Activated CD4-positive, alpha-beta T cell treated with anti-CD3 and anti-CD28 coated beads, Interleukin-2, amount 50 U/mL, for 48 hours (primary cell): ENCODE measurements around the gene DPEP2.
"Not testable (repeated sequence)": the region's sequence is repeated elsewhere in the genome, so short reads cannot be mapped to it uniquely, and the experiment has no call there.

ENCODE experiments used
- DNase-seq, 2 experiments: peaks; one replicate each; pipeline ENCODE4 v3.0.0-alpha.2; 2020

DPEP2 gene

GRCh38 chr16:67975321-67976105 is 23.8 kb downstream of the DPEP2 start:
- no peak for DNase-seq

GRCh38 chr16:67972285-67972684 is 27.0 kb downstream of the DPEP2 start:
- not testable (repeated sequence) for DNase-seq

- no peak for DNase-seq
Observed at GRCh38 chr16:67971111-67971510, 28.2 kb downstream of the DPEP2 start.

- no peak for DNase-seq
Observed at GRCh38 chr16:67969254-67970039, 29.8 kb downstream of the DPEP2 start.

GRCh38 chr16:67968400-67969253 is 30.7 kb downstream of the DPEP2 start, which contains the start of gene SLC12A4:
Gene SLC12A4 (minus strand): TSS chr16:67968637. CDS start chr16:67968553, 84 bp downstream.
- DNase-seq: peak; percentile 90 to 92

- peak; percentile 36 to 52 for DNase-seq
Observed at GRCh38 chr16:67967958-67968399, 31.3 kb downstream of the DPEP2 start.

DNA sequence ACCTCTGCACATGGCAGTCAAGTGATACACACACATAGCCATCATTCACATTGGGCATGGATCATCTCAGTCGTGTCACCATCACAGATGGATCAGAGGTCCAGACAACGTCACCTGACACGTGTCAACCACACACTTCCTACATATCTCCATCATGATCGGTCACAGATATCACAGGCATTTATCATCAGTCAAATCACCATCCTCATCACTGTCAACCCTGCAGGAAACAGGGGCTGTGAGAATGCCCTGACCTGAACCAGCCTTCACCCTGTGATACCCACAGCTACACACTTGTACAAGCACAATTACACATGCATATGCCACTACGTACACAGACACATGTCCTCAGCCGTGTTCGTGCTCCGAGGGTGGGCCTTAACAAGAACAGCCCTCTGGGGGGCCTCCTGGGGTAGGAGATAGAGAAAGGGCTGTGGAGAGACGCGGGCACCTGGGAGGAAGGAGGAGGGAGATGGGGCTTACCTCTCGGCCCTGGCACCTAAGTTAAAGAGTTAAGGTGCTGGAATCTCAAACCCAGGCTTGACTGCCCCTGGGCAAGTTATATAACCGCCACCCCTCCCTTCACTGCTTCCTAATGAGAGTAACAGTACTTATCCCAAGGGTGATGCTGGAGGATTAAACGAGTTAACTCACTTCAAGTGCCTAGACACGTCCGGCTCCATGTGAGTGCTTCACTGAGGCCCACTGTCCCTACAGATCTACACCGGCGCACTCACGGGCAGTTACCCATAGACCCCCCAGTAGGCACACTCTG is 31.9 kb downstream of the DPEP2 start:
- DNase-seq: peak; percentile 17 to 32

DNA sequence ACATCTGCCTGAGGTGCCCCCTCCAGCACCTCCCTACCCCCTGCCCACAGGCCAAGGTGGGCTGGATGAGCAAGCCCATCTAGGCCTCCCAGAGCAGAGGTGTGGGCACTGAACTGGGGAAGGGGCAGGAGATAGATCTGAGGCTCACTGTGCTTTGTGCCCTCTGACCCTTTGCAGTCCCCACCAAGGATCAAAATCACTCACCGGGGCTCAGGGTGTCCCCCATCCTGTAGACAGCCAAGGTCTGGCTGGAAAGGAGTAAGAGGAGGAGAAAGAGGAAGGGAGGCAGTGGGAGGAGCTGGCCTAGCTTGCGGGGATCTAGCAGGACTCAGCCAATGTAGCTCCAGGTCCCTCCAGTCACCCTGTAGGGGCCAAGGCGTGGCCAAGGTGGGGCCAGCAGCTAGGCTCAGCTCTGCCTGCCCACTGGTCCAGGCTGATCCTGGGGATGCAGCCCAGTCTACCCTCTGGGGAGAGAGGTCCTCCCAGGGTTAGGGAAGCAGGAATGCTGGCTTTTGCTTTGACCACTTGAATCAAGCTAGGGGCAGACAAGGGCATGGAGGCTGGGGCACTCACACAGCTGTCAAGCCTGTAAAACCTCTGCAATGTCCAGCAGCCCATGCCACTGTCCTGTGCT is 32.6 kb downstream of the DPEP2 start:
- no peak for DNase-seq

GRCh38 chr16:67965668-67966548 is 33.4 kb downstream of the DPEP2 start:
- no peak for DNase-seq

GRCh38 chr16:67964477-67965131 is 34.7 kb downstream of the DPEP2 start:
- no peak for DNase-seq

- DNase-seq: no peak
Observed at GRCh38 chr16:67963662-67964321, 35.5 kb downstream of the DPEP2 start.

DNA sequence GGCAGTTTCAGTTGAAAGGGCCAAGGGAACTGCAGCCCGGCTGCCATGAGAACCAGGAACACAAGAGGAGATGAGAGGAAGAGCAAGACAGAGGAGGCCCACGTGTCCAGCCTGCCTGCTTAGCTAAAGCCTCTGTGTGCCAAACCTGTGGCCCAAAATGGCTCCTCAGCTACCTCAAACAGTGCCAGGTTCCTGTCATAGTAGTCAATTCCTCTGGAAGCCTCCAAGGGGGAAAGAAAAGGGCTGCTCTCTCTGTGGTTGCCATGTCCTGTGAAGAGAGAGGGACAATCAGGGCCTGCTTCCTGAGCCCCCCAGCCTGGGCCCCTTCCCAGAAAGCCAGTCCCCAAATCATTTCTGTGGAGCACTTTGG is 36.0 kb downstream of the DPEP2 start:
- DNase-seq: no peak

GRCh38 chr16:67962135-67962534 is 37.1 kb downstream of the DPEP2 start:
- DNase-seq: no peak

- DNase-seq: no peak
Observed at GRCh38 chr16:67961551-67961957, 37.7 kb downstream of the DPEP2 start.

GRCh38 chr16:67959536-67960329 is 39.6 kb downstream of the DPEP2 start:
- DNase-seq: no peak

- no peak for DNase-seq
Observed at GRCh38 chr16:67957622-67958021, 41.7 kb downstream of the DPEP2 start.

- DNase-seq: no peak
Observed at GRCh38 chr16:67954421-67955196, 44.7 kb downstream of the DPEP2 start.
